Esophagus muscularis mucosa (tissue), 2 donors: Measurements from ENCODE around the gene ZBTB12.

ENCODE experiments used
- POLR2A ChIP-seq: fragments of 450-650 bp; IDR thresholded peaks from one replicate; pipeline ENCODE4 v1.6.1; 2017; ENCODE audit warnings: antibody characterized with exemption, moderate library complexity, mild to moderate bottlenecking, low read depth
- POLR2AphosphoS5 ChIP-seq, 2 donors: sonication (generic); formaldehyde crosslinking; IDR thresholded peaks; one replicate each; pipeline ENCODE4 v1.6.1; 2017; ENCODE audit warnings: antibody characterized with exemption in 2 of 2

- TF ChIP-seq POLR2A (no peak), POLR2AphosphoS5 (IDR thresholded peaks at IDR 0.05) (no peak)
Observed at GRCh38 chr6:31883676-31884075, 18.2 kb downstream of the ZBTB12 start.
